Neural crest cell (in vitro differentiated cells): ENCODE results near the gene C19orf47. TPM values are rescaled to one million over a fixed set of nuclear protein-coding genes. Genes with fewer than 3 reads are reported as not detected.

ENCODE experiments used
- DNase-seq: peaks from one replicate; pipeline ENCODE4 v3.0.0; 2021; ENCODE audit warnings: low read depth, mixed read lengths, low spot score
- H3K27ac Mint-ChIP-seq: one replicate; pipeline ENCODE4 v1.8.0; 2021; ENCODE audit warnings: mild to moderate bottlenecking, mixed read lengths; ENCODE audit not compliant: unreplicated experiment
- H3K27me3 Mint-ChIP-seq: 2 replicates; pipeline ENCODE4 v1.8.0; 2021; ENCODE audit warnings: low read depth, mild to moderate bottlenecking, mixed read lengths
- H3K36me3 Mint-ChIP-seq: 2 replicates; pipeline ENCODE4 v1.8.0; 2021; ENCODE audit warnings: low read depth, mild to moderate bottlenecking, mixed read lengths
- H3K4me1 Mint-ChIP-seq: 2 replicates; pipeline ENCODE4 v1.8.0; 2021; ENCODE audit warnings: mixed read lengths
- H3K4me3 Mint-ChIP-seq: one replicate; pipeline ENCODE4 v1.8.0; 2021; ENCODE audit warnings: mild to moderate bottlenecking, mixed read lengths
- H3K9me3 Mint-ChIP-seq: 2 replicates; pipeline ENCODE4 v1.8.0; 2021; ENCODE audit warnings: mixed read lengths
- CTCF ChIP-seq: fragments of 200-600 bp; sonication (generic); conservative IDR thresholded peaks from 2 replicates; pipeline ENCODE4 v1.5.0; 2021; ENCODE audit warnings: antibody characterized with exemption, mild to moderate bottlenecking
- total RNA-seq: library from RNA; stranded (reverse); gene quantifications from 2 replicates; pipeline ENCODE4 v1.2.1, GENCODE V29; 2021

C19orf47 gene
- total RNA-seq, 1 donor from 2014 or later: 19.0 TPM

GRCh38 chr19:40388481-40388880, 40.3 kb upstream of the C19orf47 start:
- TF ChIP-seq CTCF: no peak
- no peak for DNase-seq
- Mint-ChIP-seq H3K27me3 (no peaks in the 10 kb centered on the region), H3K9me3 (no peaks in the 10 kb centered on the region), H3K4me3 (no peak overlapping the region), H3K36me3 (no peaks in the 10 kb centered on the region), H3K27ac (no peak overlapping the region), H3K4me1 (no peaks in the 10 kb centered on the region)

- no peaks in the 10 kb centered on the region for H3K36me3 Mint-ChIP-seq
- no peak overlapping the region for H3K27ac Mint-ChIP-seq
- H3K9me3 Mint-ChIP-seq: no peaks in the 10 kb centered on the region
- no peak overlapping the region for H3K4me3 Mint-ChIP-seq
- TF ChIP-seq CTCF: no peak
- no peak for DNase-seq
- no peaks in the 10 kb centered on the region for H3K4me1 Mint-ChIP-seq
- no peaks in the 10 kb centered on the region for H3K27me3 Mint-ChIP-seq
Measured at GRCh38 chr19:40387155-40387554, 39.0 kb upstream of the C19orf47 start.

- DNase-seq: no peak
- no peaks in the 10 kb centered on the region for H3K36me3 Mint-ChIP-seq
- no peaks in the 10 kb centered on the region for H3K27me3 Mint-ChIP-seq
- no peaks in the 10 kb centered on the region for H3K9me3 Mint-ChIP-seq
- no peak overlapping the region for H3K27ac Mint-ChIP-seq
- no peaks in the 10 kb centered on the region for H3K4me1 Mint-ChIP-seq
- no peak for TF ChIP-seq CTCF
- H3K4me3 Mint-ChIP-seq: no peak overlapping the region
Measured at GRCh38 chr19:40383668-40384248, 35.6 kb upstream of the C19orf47 start.

- Mint-ChIP-seq H3K27me3 (no peaks in the 10 kb centered on the region), H3K36me3 (no peaks in the 10 kb centered on the region), H3K27ac (no peak overlapping the region), H3K4me3 (no peak overlapping the region), H3K9me3 (no peaks in the 10 kb centered on the region), H3K4me1 (no peaks in the 10 kb centered on the region)
- peak; percentile 34 for TF ChIP-seq CTCF
- DNase-seq: no peak
Measured at GRCh38 chr19:40381321-40381720, 33.1 kb upstream of the C19orf47 start.

- no peaks in the 10 kb centered on the region for H3K9me3 Mint-ChIP-seq
- DNase-seq: no peak
- no peaks in the 10 kb centered on the region for H3K4me1 Mint-ChIP-seq
- no peak for TF ChIP-seq CTCF
- H3K27me3 Mint-ChIP-seq: no peaks in the 10 kb centered on the region
- peaks cover 2% of the 10 kb centered on the region for H3K36me3 Mint-ChIP-seq
- H3K4me3 Mint-ChIP-seq: no peak overlapping the region
- no peak overlapping the region for H3K27ac Mint-ChIP-seq
Measured at GRCh38 chr19:40380199-40381037, 32.2 kb upstream of the C19orf47 start.
